Ectodermal cell (in vitro differentiated cells): ENCODE results near the gene NECTIN2.
"Not testable (repeated sequence)": the region's sequence is repeated elsewhere in the genome, so short reads cannot be mapped to it uniquely, and the experiment has no call there.

Experiments used
- H3K27ac ChIP-seq: 2 replicates; pipeline ENCODE4 v1.7.0; 2013; ENCODE audit warnings: mild to moderate bottlenecking, low read depth, low read length; ENCODE audit not compliant: insufficient read depth, poor library complexity, severe bottlenecking
- H3K27me3 ChIP-seq: 2 replicates; pipeline ENCODE4 v1.7.0; 2013; ENCODE audit warnings: mild to moderate bottlenecking, low read length; ENCODE audit not compliant: insufficient read depth, control insufficient read depth, poor library complexity, severe bottlenecking
- H3K36me3 ChIP-seq: one replicate; pipeline ENCODE4 v1.7.0; 2013; ENCODE audit warnings: low read length; ENCODE audit not compliant: control insufficient read depth, insufficient read depth
- H3K4me1 ChIP-seq: one replicate; pipeline ENCODE4 v1.7.0; 2013; ENCODE audit warnings: low read length; ENCODE audit not compliant: control insufficient read depth, insufficient read depth
- H3K4me3 ChIP-seq: 2 replicates; pipeline ENCODE4 v1.7.0; 2013; ENCODE audit warnings: low read depth, low read length, control low read depth; ENCODE audit not compliant: insufficient read depth
- H3K9me3 ChIP-seq: 2 replicates; pipeline ENCODE4 v1.7.0; 2013; ENCODE audit warnings: mild to moderate bottlenecking, low read length, moderate library complexity; ENCODE audit not compliant: control insufficient read depth
- WGBS, 2 experiments: methylation state at CpG; one replicate each; pipeline ENCODE4 v1.1.7; 2013; ENCODE audit warnings: missing lambda C conversion rate in 2 of 2; 5-methylcytosine and 5-hydroxymethylcytosine counted together

Gene NECTIN2

DNA sequence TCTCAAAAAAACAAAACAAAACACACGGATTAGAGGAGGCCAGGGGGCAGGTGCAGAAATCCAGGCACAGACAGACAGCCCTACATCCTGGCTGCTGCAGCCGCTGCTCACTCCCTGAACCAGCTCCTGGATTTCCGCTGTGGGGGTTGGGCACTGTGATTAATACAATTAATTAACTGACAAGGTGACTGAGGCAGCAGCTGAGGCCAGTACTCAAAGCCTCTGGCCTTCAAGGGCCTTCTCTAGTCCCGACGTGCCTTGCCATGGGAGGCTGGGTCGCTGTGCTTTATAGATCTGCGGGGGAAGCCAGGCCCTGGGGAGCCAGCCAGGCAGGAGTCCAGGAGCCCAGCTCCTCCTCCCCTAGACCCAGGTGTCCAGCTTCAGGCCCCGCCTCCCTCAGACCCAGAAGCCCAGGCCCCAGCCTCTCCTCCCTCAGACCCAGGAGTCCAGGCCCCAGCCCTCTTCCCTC lies 4.6 kb downstream of the NECTIN2 start:
- Histone ChIP-seq H3K4me3 (no peak overlapping the region), H3K27ac (no peak overlapping the region), H3K27me3 (no peaks in the 10 kb centered on the region), H3K9me3 (no peaks in the 10 kb centered on the region), H3K4me1 (peaks cover 22% of the 10 kb centered on the region), H3K36me3 (no peaks in the 10 kb centered on the region)
- 72 to 77% methylated on average over 8 of the region's 8 CpGs for WGBS, 2 experiments

- no peaks in the 10 kb centered on the region for H3K36me3 ChIP-seq
- no peaks in the 10 kb centered on the region for H3K9me3 ChIP-seq
- no peaks in the 10 kb centered on the region for H3K27me3 ChIP-seq
- 91% methylated on average over 2 of the region's 2 CpGs for WGBS, 2 experiments
- peaks cover 22% of the 10 kb centered on the region for H3K4me1 ChIP-seq
- no peak overlapping the region for H3K4me3 ChIP-seq
- H3K27ac ChIP-seq: no peak overlapping the region
Measured at GRCh38 chr19:44851427-44851826, 5.3 kb downstream of the NECTIN2 start.

DNA sequence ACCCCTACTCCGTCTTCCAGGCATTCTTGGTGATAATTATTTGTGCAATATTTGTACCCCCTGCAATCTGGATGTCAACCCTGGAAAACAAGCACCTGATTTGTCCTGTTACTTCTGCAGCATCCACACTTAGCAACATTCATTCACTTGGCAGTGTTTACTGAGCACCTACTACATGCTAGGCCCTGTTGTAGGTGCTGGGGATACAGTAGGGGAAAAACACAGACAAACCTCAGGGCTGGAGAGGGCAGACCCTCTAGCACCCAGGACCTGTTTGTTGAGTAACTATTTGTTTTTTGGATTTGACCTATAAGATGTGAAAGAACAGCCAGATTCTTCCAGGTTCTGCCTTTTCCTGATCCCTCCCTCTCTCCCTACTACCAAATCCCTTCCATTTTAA lies 9.5 kb downstream of the NECTIN2 start:
- Histone ChIP-seq H3K9me3 (no peaks in the 10 kb centered on the region), H3K4me3 (no peak overlapping the region), H3K36me3 (peaks cover 5% of the 10 kb centered on the region), H3K27ac (no peak overlapping the region), H3K4me1 (peaks cover 2% of the 10 kb centered on the region), H3K27me3 (no peaks in the 10 kb centered on the region)
- 93% methylated on average over 1 of the region's 1 CpG; no CpG with 5 or more reads in 1 of the 2 experiments for WGBS, 2 experiments

GRCh38 chr19:44856421-44857083 lies 10.5 kb downstream of the NECTIN2 start:
- Histone ChIP-seq H3K4me3 (no peak overlapping the region), H3K36me3 (peaks cover 8% of the 10 kb centered on the region), H3K27ac (no peak overlapping the region), H3K4me1 (no peaks in the 10 kb centered on the region), H3K9me3 (no peaks in the 10 kb centered on the region), H3K27me3 (no peaks in the 10 kb centered on the region)
- 90 to 94% methylated on average over 10 of the region's 10 CpGs for WGBS, 2 experiments

DNA sequence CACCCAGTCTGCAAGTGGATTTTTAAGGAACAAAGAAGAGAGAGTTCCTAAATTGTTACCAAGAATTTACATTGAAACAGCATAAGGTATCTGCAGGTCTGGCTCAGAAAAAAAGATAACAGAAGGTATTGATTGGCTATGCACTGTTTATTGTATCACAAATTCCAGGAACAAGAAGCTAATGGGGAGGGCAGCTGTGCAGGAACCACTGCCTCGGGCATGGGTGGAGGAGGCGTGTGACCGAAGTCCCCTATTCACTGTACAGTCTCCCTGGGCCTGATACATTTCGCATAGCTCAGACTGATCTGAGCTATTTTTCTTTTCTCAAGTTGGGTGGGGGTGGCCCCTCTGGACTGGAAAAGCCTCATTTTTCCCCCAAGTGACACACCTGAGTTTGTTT lies 11.7 kb downstream of the NECTIN2 start:
- H3K36me3 ChIP-seq: peaks cover 8% of the 10 kb centered on the region

DNA sequence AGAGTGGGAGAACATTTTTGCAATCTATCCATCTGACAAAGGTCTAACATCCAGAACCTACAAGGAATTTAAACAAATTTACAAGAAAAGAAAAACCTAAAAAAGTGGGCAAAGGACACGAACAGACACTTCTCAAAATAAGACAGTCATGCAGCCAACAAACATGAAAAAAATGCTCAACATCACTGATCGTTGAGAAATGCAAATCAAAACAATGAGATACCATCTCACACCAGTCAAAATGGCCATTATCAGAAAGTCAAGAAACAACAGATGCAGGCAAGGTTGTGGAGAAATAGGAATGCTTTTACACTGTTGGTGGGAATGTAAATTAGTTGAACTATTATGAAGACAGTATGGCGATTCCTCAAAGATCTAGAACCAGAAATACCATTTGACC lies 15.5 kb downstream of the NECTIN2 start:
- H3K36me3 ChIP-seq: peaks cover 20% of the 10 kb centered on the region
- H3K27ac ChIP-seq, H3K9me3 ChIP-seq, H3K4me3 ChIP-seq, H3K4me1 ChIP-seq, H3K27me3 ChIP-seq: not testable (repeated sequence)
- WGBS, 2 experiments: 93 to 97% methylated on average over 3 of the region's 3 CpGs

More for the DNA sequence above, 11.7 kb downstream of the NECTIN2 start:
- H3K27me3 ChIP-seq: no peaks in the 10 kb centered on the region
- H3K4me3 ChIP-seq: no peak overlapping the region
- WGBS, 2 experiments: 94 to 96% methylated on average over 4 of the region's 4 CpGs
- H3K27ac ChIP-seq: no peak overlapping the region
- H3K4me1 ChIP-seq: no peaks in the 10 kb centered on the region
- H3K9me3 ChIP-seq: no peaks in the 10 kb centered on the region

DNA sequence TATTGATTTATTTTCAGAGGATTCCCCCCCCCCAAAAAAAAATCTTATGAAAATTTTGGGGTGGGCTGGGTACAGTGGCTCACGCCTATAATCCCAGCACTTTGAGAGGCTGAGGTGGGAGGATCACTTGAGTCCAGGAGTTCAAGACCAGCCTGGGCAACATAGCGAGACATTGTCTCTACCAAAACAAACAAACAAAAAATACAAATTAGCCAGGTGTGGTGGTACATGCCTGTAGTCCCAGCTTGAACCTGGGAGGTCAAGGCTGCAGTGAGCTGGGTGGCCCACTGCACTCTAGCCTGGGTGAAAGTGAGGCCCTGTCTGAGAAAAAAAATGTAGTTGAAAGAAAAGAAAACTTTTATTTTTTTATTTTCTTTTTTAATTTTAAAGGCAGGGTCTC lies 17.9 kb downstream of the NECTIN2 start:
- Histone ChIP-seq H3K9me3 (no peaks in the 10 kb centered on the region), H3K36me3 (peaks cover 34% of the 10 kb centered on the region), H3K27me3 (no peaks in the 10 kb centered on the region), H3K4me3 (no peak overlapping the region), H3K27ac (no peak overlapping the region), H3K4me1 (no peaks in the 10 kb centered on the region)
- WGBS, 2 experiments: 81 to 100% methylated on average over 2 of the region's 2 CpGs

DNA sequence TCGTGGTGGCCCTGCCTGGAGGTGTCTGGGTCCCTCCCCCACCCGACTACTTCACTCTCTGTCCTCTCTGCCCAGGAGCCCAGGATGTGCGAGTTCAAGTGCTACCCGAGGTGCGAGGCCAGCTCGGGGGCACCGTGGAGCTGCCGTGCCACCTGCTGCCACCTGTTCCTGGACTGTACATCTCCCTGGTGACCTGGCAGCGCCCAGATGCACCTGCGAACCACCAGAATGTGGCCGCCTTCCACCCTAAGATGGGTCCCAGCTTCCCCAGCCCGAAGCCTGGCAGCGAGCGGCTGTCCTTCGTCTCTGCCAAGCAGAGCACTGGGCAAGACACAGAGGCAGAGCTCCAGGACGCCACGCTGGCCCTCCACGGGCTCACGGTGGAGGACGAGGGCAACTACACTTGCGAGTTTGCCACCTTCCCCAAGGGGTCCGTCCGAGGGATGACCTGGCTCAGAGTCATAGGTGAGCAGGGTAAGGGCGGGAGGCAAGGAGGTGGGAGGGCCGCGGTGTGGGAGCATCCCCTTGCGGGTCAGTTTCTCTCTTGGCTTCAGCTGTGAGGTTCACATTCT lies 19.2 kb downstream of the NECTIN2 start:
- WGBS, 2 experiments: 96% methylated on average over 27 of the region's 27 CpGs
- Histone ChIP-seq H3K4me1 (no peaks in the 10 kb centered on the region), H3K36me3 (peaks cover 37% of the 10 kb centered on the region), H3K4me3 (no peak overlapping the region), H3K27ac (no peak overlapping the region), H3K27me3 (no peaks in the 10 kb centered on the region), H3K9me3 (no peaks in the 10 kb centered on the region)

GRCh38 chr19:44866664-44867063 lies 20.6 kb downstream of the NECTIN2 start:
- Histone ChIP-seq H3K9me3 (no peaks in the 10 kb centered on the region), H3K36me3 (peaks cover 38% of the 10 kb centered on the region), H3K27ac (no peak overlapping the region), H3K27me3 (no peaks in the 10 kb centered on the region), H3K4me1 (no peaks in the 10 kb centered on the region), H3K4me3 (no peak overlapping the region)
- WGBS, 2 experiments: 94 to 96% methylated on average over 4 of the region's 4 CpGs

- Histone ChIP-seq H3K27ac (no peak overlapping the region), H3K9me3 (no peaks in the 10 kb centered on the region), H3K36me3 (peaks cover 47% of the 10 kb centered on the region), H3K4me3 (no peak overlapping the region), H3K4me1 (no peaks in the 10 kb centered on the region), H3K27me3 (no peaks in the 10 kb centered on the region)
- WGBS, 2 experiments: 90 to 92% methylated on average over 12 of the region's 12 CpGs
Measured at GRCh38 chr19:44867578-44867977, 21.5 kb downstream of the NECTIN2 start.
